T1000 (cell line): Measurements from ENCODE around the gene CLPTM1.
A peak's percentile ranks its signal among the peaks of the same experiment; 100 is the strongest.
"Not testable (repeated sequence)": the region's sequence is repeated elsewhere in the genome, so short reads cannot be mapped to it uniquely, and the experiment has no call there.

Source experiments
- DNase-seq: peaks from one replicate; lab custom pipeline; 2025; ENCODE audit warnings: mixed read lengths; lab: John Stamatoyannopoulos, UW

The CLPTM1 gene

DNA sequence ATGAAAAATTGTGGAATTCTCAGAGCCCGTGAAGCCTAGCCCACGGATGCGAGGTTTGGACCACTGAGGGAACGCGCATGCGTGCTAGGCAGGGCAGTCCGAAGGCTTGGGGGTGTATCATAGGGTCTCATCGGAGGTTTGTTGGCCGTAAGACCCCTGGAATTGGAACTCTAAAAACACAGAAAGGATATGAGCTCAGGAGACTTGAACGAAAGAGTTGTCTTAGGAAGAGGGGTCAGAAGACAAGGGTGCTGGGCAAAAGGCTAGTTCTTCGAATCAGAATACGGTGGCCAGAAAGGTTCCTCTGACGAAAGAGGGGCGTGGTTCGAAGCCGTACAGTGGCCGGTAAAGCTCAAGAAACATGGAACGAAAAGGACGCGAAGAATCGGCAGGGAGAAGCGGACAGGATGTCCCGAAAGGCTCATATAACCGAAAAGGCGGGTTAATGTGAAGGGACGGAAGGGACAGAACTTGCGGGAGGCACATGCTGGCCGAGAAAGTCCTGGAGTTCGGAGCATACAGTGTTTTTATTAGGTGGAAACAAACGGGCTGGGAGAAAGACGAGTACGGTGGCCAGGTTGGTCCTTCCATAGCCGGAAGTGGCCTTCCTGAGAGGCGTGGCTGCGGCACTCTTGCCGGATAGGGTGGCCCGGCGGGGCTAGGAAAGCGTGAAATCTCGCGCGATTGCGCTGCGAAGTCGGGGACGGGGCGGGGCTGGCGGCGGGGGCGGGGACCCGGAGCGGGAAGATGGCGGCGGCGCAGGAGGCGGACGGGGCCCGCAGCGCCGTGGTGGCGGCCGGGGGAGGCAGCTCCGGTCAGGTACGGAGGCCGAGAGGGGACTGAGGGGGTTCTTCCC is at the start of gene CLPTM1:
TSS of gene CLPTM1 (plus strand) at position 732 of the 856 bp plus-strand sequence. CDS start at position 748, 16 bp downstream.
- peak; percentile 90 for DNase-seq

- no peak for DNase-seq
These were observed 49.6 kb upstream of the CLPTM1 start, which contains the start of gene APOE for GRCh38 chr19:44905437-44906160. TSS of gene APOE (plus strand) at chr19:44905796. CDS start at chr19:44906625, 829 bp downstream.

- no peak for DNase-seq
These were observed 47.6 kb upstream of the CLPTM1 start for GRCh38 chr19:44907613-44908012.

- no peak for DNase-seq
These were observed 46.9 kb upstream of the CLPTM1 start for GRCh38 chr19:44908074-44908835.

GRCh38 chr19:44908836-44909261 is 46.3 kb upstream of the CLPTM1 start:
- no peak for DNase-seq

DNA sequence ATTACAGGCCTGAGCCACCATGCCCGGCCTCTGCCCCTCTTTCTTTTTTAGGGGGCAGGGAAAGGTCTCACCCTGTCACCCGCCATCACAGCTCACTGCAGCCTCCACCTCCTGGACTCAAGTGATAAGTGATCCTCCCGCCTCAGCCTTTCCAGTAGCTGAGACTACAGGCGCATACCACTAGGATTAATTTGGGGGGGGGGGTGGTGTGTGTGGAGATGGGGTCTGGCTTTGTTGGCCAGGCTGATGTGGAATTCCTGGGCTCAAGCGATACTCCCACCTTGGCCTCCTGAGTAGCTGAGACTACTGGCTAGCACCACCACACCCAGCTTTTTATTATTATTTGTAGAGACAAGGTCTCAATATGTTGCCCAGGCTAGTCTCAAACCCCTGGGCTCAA is 45.4 kb upstream of the CLPTM1 start:
- DNase-seq, result no peak

GRCh38 chr19:44911896-44912295 is 43.3 kb upstream of the CLPTM1 start:
- not testable (repeated sequence) for DNase-seq

DNA sequence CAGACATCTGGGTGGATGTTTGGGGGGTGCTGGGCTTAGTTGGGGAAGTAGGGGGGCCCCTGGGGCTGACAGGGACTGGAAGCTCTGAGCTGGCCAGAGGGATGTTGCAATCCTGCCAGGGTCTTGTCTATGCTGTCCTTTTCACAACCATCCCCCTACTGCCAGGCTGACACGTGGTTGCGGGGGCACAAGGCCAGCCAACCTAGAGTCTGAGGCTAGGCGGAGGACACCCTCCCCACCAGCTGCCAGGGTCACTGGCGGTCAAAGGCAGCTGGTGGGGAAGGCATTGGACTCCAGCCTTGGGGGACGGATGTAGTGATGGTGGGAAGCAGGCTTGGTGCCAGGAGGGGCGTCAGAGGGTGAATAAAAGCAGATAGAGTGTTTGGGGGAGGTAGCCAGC is 42.3 kb upstream of the CLPTM1 start:
- no peak for DNase-seq

- DNase-seq, result not testable (repeated sequence)
These were observed 41.4 kb upstream of the CLPTM1 start for GRCh38 chr19:44913512-44914432.

DNA sequence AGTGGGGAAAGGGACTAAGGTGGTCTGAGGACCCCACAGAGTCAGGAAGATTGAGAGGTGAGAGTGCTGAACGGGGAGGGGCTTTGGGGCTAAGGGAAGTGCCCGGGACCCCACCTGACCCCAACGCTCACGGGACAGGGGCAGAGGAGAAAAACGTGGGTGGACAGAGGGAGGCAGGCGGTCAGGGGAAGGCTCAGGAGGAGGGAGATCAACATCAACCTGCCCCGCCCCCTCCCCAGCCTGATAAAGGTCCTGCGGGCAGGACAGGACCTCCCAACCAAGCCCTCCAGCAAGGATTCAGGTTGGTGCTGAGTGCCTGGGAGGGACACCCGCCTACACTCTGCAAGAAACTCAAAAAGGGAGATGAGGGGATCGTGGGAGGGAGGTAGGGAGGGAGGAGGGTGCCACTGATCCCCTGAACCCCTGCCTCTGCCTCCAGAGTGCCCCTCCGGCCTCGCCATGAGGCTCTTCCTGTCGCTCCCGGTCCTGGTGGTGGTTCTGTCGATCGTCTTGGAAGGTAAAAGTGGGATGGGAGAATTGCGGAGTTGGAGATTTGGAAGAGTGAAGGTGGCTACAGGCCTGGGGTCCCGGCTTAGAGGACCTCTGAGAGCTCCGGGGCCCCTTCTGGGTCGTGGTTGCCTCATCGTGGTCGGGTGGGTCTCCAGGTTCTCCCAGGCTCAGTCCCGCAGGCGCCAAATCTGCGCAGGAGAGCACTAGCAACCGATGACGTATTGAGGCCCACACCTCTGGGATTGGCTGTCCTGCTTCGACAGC is 40.6 kb upstream of the CLPTM1 start, which contains the start of gene APOC1:
TSS of gene APOC1 (plus strand) at position 176 of the 774 bp plus-strand sequence. CDS start at position 460, 284 bp downstream.
- DNase-seq, result peak; percentile 57

DNA sequence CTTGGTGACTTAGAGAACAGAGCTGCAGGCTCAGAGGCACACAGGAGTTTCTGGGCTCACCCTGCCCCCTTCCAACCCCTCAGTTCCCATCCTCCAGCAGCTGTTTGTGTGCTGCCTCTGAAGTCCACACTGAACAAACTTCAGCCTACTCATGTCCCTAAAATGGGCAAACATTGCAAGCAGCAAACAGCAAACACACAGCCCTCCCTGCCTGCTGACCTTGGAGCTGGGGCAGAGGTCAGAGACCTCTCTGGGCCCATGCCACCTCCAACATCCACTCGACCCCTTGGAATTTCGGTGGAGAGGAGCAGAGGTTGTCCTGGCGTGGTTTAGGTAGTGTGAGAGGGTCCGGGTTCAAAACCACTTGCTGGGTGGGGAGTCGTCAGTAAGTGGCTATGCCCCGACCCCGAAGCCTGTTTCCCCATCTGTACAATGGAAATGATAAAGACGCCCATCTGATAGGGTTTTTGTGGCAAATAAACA is 30.9 kb upstream of the CLPTM1 start:
- no peak for DNase-seq

GRCh38 chr19:44925114-44925891 is 29.9 kb upstream of the CLPTM1 start:
- no peak for DNase-seq

DNA sequence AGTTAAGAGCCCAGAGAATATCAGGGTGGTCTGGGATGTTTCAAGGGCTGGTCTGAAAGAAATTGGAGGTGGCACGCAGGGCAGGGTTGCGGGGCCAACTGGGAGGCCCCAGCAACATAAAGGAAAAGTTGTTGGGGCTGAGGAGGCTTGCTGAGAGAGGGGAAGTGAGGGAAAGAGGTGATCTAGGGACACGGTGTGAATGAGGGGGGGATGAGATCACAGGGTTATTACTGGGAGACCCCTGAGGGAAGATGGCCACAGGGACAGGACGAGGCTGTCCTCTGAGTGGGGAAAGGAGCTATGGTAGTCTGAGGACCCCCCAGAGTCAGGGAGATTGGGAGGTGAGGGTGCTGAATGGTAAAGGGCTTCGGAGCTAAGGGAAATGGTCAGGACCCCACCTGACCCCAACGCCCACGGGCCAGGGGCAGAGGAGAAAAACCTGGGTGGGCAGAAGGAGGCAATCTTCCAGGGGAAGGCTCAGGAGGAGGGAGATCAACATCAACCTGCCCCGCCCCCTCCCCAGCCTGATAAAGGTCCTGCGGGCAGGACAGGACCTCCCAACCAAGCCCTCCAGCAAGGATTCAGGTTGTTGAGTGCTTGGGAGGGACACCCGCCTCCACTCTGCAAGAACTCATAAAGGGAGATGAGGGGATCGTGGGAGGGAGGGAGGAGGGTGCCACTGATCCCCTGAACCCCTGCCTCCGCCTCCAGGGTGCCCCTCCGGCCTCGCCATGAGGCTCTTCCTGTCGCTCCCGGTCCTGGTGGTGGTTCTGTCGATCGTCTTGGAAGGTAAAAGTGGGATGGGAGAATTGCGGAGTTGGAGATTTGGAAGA is 28.7 kb upstream of the CLPTM1 start:
- DNase-seq, result not testable (repeated sequence)

DNA sequence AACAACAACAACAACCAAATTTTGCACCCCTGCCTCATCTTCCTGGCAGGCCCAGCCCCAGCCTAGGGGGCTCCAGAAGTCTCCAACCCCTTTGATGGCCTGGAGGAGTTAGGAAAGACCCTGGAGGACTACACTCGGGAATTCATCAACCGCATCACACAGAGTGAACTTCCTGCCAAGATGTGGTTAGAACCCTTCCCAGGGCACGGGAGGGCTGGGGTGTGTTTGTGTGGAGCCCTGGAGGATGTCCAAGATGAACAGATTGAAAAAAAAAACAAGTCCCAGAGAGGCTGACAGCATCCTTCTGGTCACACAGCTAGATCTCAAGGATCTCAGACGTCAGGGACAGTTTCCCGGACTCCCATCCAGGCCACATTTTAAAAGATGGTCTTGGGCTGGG is 27.4 kb upstream of the CLPTM1 start:
- no peak for DNase-seq

GRCh38 chr19:44930088-44930487 is 25.1 kb upstream of the CLPTM1 start:
- DNase-seq, result no peak

DNA sequence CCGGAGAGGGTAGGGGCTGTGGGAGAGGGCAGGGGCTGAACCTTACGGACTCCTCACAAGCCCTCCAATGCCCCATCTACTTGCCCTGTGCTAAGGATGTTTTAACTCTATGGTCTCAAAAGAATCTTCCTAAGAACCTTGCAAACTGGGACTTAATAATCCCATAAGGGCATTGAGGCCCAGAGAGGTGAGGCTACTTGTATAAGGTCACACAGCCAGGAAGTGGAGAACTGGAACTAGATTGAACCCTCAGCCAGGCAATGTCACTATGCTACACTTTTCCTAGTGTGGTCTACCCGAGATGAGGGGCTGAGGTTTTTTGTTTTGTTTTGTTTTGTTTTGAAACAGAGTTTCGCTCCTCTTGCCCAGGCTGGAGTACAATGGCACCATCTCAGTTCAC is 23.6 kb upstream of the CLPTM1 start:
- DNase-seq, result no peak

DNA sequence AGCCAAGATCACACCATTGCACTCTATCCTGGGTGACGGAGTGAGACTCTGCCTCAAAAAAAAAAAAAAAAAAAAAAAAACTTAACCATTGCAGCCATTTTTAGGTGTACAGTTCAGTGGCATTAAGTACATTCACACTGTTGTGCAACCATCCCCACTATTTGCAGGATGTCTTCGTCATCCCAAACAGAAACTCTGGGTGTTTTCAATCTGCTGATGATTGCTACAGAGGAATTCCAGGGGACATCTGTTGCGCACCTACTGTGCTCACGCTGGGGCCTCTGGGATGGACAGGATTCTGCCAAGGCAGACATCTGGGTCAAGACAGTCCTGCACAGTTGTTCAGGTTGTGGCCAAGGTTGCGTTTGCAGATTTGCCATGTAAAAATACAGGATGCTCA is 15.5 kb upstream of the CLPTM1 start:
- no peak for DNase-seq

DNA sequence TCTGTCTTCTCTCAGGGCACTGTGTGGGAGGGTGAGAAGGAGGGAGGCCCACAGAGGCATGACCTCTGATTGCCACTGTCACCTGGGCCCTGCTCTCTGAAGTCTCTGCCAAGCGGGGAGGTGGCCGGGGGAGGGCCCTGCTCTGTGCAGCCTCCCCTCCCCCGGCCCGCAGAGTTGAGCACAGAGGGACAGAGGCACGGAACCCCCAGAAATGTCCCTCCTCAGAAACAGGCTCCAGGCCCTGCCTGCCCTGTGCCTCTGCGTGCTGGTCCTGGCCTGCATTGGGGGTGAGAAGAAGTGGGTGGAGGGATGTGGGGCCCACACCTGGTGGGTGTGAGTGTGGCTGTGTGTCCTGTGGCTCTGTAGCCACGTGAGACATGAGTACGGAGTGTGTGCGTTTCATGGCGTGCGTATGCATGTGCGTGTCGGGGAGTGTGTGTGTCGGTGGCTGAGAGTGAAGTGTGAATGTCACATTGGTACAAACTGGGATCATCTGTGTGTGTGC is 13.1 kb upstream of the CLPTM1 start, which contains the start of gene APOC4:
TSS of gene APOC4 (plus strand) at position 171 of the 505 bp plus-strand sequence. CDS start at position 212, 41 bp downstream.
- DNase-seq, result no peak
